NCI-H2227 (cell line): ENCODE data around the gene QRICH1.

Source experiments
- DNase-seq: peaks from one replicate; lab custom pipeline; 2025; ENCODE audit not compliant: unreplicated experiment; lab: John Stamatoyannopoulos, UW

QRICH1 gene

DNA sequence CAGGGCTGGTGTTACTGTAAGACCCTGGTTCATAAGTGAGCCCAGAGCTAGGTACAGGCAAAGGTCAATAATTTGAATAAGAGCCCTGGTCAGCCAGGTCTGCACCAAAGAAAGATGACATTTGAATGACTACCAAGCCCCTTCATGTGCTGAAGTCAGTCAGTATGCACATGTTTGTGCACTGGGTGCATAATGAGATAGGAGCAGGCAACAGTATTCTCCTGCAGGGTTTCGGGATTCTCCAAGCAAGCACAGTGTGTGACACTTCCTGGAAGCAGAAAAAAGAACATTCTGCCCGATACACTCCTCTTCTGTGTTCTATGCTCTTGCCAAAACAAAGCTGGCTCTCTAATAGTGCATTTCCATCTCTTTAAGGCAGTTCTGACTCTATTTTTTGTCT, 59.2 kb downstream of the QRICH1 start:
- no peak for DNase-seq

DNA sequence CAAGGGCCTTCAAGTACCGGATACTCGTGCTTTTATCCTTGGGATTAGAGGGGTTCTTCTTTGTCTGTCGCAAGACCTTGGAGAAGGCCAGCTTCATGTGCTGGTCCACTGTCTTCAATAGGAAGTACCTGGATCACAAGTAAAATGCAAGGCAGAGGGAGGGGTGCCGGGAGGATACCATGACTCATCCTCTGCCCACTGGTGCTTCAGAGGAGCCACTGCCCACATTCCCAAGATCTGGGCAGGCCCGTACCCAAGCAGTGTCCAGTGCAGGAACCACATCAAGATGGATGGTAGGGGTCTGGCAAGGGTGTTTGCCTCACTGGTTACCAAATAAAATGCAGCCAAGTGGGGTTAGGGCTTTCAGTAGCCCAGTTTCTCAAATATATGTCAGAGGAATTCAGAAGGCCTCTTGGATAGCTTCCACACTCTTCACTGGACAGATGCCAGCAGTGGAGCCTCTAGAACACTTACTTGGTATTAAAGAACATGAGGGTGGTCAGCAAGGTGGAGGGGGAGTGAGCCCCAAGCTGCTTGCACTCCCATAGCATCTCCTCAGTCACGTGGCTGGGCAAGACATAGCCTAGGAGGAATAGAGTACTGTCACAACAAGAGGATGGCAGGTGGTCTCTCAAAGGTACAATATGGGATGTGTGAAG, 61.1 kb downstream of the QRICH1 start:
- DNase-seq, result no peak

DNA sequence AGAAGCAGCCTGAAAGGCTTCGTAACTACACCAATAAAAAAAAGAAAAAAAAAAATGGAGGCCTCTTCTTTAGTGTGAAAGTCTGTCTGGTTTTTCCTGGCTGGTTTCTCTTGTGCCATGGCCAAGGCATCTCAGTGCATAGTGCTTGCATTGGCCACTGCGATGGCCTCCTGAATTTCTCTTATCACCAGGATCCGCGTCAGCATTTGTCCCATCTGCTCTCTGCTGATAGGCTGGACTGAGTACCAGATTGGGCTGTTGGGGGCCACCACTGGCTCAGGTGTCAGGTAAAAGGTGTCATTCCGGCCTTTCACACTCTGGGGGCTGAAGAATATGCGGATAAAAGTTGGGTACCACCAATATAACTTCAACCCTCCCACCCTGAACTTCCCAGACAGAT, 63.5 kb downstream of the QRICH1 start:
- DNase-seq, result no peak

DNA sequence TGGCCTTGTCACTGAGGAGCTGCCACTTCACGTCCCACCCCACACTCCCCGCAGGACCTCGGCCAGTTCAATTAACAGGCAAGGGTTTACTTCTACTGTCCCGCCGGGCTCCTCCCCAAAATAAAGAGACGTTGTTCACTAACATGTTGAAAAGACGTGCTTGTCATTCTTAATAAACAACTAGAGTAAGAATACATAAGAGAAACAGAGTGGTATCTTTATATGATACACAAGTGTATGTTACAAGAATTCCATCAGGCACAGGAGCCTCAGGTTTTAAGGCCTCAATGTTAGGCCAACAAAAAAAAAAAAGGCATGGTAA, 64.3 kb downstream of the QRICH1 start:
- no peak for DNase-seq

DNA sequence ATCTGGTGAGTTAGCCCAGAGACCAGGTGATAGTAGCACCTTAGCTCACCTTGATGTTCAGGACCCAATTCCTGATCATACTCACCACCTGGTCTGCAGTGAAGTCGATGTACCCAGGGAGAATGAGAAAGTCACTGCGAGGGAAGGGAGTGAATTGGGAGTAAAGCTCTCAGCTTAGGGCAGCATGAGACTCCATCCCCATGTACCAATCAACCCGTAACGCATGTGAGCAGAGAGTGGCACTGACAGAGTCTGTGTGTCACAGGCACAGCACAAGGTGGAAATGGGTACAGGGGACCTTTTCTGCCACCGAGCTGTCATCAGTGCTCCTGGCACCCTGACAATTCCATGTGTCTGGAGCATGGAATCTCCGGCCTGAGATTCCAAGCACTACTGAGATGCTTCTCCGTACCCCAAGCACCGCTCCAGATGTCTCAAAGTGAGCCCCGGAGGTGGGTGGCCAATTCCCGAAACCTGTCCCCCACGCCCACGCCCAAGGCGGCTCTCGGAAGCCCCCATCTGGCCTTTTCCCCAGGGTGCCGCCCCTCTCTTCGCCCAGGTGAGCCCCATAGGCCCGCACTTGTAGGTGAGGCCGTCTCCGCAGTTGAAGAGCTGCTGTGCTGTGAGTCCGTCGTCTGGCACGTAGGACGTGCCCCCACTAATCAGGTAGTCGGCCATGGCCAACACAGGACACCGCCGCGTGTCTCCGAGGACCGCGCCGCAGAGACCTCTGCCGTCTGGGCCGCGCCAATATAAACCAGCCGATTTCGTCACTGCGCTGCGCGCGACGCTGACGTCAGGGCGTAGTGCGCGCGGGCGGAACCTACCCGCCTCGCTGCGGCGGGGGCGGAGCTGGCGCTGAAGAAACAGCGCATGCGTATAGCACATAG, 65.0 kb downstream of the QRICH1 start, which contains the start of gene IMPDH2:
Gene IMPDH2, minus strand, starts transcription at position 726 of the 890 bp plus-strand sequence. Its CDS starts 48 bp downstream, at position 678.
- DNase-seq, result peak; percentile 95

DNA sequence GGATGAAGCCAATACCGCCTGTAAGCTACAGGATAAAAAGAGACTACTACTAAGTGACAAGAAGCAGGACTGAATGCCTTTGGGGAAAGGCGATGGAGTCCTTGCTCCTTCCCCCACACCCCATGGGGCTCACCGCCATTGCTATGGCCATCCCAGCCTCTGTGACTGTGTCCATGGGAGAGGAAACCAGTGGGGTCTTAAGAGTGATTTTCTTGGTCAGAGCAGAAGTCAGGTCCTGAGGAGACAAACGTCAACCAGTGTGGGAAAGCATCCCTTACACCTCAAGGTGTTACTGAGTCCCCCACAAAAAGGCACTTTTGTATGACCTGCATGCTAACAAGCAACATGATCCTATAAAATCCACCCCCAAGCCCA, 65.6 kb downstream of the QRICH1 start:
- DNase-seq, result no peak

DNA sequence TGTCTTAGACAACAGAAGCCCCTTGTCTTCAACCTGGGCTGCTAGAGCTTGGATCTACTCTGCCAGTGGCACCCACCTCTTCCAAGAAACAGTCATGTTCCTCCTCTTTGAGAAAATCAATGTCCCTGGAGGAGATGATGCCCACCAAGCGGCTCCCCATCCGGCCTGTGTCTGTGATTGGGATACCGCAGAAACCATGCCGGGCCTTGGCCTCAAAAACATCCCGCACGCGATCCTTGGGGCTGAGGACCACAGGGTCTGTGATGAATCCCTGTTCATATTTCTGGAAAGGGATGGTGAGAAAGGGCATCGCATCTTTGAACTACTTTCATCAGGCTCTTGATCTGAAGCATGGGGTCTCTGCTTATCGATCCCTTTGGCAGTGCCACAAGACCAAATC, 66.2 kb downstream of the QRICH1 start:
- no peak for DNase-seq

DNA sequence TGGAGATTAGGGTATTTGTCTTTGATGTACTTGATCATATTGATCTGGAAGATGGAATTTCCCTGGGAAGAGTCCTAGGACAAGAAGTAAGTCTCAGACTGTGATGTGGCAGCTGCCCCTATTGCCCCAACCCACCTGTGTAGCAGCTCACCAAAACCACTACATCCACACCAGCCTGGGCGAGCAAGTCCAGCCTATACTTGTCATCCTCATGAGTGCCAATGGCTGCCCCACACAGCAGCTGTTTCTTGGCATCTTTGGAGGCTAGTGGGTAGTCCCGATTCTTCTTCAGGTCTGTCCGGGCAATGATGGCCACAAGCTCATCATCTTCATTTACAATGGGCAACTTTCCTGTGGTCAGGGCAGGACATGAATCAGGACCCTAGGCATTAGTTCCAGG, 67.3 kb downstream of the QRICH1 start:
- DNase-seq, result no peak

DNA sequence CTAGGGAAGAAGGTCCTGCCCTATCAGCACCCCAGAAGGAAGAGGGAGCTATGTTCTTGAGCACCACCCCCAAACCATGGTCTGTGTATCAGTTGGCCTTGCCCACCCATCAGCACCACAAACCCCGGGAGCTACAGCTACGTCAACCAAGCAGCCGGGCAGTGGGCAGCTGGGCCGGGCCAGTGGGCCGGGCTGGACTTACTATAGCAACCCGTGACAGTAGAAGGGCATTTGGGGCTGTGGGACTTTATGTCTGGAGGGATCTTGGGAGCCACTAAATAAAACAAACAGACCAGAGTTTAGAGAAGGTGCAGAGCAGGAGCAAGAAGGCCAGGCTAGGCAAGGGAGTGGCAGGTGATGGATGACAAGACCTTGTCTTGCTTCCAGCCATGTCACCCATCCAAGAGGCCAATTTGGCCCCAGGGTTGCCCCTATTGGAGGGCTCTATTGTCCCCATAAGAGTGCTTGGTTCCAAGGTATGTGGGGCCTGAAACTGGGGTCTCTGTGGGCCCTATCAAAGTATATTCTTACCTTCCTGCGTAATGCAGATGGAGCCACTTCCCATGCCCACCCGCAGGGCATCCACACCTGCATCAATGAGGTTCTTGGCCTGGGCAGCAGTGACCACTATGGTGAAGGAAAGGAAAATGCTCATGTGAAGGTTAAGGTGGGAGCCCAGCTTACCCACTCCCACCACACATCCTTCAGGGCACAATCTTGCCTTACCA, 67.9 kb downstream of the QRICH1 start:
- no peak for DNase-seq

DNA sequence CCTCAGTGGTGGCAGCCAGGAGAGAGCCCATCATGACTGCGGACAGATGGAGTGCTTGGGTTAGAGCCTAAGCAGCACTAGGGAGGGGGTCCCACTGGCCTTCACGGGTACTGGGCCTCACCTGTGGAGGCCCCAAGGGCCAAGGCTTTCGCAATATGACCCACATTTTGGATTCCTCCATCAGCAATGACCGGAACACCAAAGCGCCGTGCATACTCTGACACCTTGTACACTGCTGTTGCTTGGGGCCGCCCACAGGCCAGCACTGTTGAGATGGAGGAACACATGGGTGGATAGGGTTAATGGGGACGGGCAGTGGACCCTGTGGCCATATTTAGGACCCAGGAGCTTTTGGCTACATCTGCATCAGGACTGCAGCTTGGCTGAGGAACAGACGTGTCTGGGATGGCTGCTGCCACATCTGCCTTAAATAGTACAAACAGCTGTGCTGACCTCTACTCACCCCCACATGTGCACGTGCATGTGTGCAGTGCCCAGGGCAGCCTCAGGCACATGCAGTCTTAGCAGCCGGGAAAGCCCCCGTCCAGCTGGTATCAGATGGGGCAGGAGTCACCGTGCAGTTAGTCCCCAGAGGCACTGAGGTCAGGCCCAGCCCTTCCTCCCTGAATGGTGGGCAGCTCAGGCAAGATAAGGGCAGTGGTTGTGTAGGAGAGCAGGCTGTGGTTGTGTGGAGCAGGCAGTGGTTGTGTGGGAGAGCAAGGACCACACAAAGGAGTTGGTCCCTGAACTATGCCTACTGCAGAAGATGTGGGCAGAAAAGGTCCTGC, 68.7 kb downstream of the QRICH1 start:
- DNase-seq, result no peak

DNA sequence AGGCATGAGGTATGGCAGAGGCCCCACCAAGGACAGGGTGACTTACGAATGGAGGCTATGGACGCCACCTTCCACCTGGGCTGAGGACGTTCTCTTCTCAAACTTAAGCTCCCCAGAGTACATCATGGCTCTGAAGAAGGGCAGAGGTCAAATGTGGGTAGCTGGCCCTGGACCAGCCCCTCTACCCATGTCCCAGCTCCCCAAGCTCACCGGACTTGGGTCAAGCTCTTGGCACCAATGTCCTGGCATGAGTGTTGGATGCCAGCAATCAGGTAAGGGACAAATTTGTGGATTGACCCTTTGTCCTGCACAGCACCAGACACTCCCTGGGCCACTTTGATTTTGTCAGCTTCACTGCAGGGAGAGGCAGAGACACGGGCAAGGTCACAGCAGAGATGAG, 69.4 kb downstream of the QRICH1 start:
- no peak for DNase-seq

DNA sequence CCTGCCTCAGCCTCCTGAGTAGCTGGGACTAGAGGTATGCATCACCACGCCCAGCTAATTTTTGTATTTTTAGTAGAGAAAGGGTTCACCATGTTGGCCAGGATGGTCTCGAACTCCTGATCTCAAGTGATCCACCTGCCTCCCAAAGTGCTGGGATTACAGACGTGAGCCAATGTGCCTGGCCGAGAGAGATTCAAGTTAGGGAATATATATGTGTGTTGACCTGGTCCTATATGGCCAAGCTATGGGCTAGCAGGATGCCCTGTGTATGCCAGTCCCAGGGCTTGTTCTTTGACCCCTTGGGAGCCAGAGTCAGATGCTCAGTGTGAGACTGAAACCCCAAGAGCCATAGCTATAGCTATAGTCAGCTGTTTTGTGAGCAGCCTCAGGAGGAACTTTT, 70.1 kb downstream of the QRICH1 start:
- no peak for DNase-seq

DNA sequence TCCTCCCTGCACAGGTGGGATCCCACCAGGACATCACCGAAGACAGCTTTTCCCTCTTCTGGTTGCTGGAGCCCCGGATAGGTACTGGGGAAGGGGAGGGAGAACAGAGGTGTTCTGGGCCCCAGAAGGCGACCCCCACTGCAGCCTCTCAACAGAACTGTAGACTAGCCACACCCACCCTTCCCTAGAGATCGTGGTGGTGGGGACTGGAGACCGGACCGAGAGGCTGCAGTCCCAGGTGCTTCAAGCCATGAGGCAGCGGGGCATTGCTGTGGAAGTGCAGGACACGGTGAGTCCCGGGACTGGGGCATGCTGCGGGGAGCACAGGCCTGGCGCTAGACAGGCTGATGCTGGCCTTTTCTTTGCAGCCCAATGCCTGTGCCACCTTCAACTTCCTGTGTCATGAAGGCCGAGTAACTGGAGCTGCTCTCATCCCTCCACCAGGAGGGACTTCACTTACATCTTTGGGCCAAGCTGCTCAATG, 71.1 kb downstream of the QRICH1 start:
- no peak for DNase-seq

DNA sequence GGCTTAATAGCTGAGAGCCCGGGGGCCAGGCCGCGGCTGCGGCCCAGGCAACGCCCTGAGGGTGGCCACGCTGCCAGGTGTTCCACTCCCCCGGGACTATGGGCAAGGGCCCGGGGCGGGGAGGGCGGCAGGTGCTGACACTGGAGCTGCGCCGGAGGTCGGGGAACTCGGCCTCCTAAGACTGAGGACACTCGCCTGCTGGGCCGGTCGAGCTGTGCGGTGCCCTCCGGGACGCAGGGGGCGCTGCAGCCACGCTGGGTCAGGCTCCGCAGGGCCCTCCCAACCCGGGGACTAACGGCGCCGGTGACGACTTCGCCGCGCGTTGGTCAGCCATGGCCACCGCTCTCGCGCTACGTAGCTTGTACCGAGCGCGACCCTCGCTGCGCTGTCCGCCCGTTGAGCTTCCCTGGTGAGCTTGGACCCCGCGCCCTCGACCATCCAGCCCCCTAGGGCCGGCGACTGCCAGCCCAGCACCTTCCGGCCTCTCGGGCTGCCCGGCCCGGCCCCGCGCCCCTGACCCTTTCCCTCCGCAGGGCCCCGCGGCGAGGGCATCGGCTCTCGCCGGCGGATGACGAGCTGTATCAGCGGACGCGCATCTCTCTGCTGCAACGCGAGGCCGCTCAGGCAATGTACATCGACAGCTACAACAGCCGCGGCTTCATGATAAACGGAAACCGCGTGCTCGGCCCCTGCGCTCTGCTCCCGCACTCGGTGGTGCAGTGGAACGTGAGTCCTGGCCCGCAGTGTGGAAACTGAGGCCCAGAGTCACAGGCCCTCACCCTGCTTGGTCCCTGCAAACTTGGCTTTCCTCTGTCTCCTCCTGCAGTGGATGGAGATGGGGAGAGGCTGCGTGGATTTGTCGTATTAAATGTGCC, 71.8 kb downstream of the QRICH1 start, which contains the start of gene NDUFAF3:
Gene NDUFAF3, plus strand, starts transcription at position 309 of the 875 bp plus-strand sequence. Its CDS starts 24 bp downstream, at position 333.
- DNase-seq, result peak; percentile 91

DNA sequence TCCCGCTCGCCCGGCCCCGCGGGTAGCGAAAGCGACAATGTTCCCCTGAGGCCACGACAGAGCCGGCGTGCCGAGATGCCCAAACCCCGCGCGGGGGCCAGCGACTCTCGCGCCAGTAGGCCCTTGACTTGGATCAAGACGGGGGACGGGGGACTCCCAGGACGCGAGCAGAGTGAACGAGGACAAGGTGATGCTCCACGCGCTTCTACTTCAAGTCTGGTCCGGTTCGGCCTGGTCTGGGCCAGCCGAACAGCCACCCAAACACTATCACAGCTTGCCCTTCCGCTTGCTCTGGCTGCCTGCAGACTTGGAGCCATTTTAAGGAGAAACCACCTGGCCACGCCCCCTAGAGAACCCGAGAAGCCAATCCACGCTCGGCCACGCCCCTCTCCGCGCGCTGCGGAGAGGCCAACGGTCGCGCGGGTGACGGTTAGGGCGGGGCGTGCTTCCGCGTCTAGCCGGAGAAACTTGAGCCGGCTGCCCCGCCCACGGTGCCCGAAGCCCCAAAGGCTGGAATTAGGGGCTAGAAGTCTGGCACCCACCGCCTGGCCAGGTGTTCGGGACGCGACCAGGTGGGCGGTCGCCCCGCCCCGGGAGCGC, 72.6 kb downstream of the QRICH1 start:
- DNase-seq, result peak; percentile 98

DNA sequence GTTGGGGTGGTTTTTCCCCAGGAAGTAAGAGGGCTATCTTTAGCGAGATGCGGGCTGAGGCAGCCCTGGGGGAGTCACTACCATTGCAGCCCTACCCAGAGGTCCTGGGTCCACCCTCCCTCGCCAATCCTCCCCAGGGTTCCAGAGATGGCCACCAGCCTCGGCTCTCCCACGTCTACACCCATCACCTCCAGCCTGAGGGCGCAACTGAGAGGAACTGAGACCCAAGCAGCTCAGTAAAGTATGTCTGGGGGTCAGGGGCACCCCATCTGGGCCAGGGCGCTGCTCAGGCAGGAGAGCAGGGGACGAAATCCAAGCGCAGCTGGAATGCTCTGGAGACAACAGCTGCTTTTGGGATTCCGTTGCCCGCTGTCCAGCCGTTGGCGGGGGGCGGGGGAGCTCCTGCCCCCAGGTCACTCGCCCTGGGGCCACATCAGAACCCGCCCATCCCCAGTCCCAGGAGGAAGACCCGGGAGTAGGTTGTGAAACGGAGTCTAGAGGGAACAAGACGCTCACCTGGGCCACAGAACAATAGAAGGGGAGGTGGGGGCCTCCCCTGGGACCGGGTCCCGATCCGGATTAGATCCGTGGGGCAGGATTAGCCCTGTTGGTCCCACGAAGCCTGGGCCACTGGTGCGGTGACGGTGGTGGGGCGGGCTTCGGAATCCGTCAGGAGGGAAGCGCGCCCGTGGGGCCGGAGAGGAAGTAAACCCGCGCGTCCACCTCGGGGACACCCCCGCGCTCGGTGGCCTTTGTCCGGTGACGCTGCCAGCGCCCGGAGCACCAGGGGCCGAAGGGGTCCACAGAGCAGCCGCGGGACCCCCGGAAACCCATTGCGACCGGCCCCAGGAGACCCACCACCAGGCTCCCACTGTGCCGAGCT, 73.3 kb downstream of the QRICH1 start:
- DNase-seq, result peak; percentile 39

DNA sequence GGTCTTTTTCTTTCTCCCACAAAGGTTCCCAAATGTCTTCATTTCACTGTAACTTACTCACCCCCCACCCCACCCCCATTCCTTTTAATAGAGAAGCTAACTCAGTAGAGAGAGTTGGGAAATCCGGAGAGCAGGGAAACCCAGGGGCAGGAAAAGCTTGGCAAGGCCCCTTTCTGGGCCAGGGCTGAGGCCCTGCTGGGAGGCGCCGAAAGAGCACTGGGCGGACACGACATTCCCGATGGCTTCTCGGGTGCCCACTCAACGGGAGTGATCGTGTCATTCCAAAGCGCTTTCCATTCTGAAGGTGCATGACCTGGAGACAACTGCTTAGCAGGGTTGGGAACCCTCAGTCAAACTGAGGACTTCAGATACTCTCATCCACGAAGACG, 73.9 kb downstream of the QRICH1 start:
- no peak for DNase-seq

DNA sequence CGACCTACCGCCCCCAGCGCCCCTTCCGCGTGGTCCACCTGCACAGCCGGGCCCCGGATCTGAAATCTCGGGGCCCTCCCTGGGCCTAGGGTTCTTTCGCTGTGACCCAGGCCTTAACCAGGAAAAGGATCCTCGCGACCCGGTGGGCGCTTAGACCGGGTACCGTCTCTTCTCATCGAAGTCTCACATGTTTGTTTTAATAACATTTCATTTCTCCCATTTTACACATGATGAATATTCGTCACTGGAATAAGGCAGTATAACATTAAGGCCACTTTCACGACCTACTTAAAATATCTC, 75.2 kb downstream of the QRICH1 start:
- DNase-seq, result no peak
